ENCODE results near the gene BFSP2. TPM values are rescaled to one million over a fixed set of nuclear protein-coding genes. Genes with fewer than 3 reads are reported as not detected.

BFSP2 gene
- total and polyA plus RNA-seq, 2 experiments from 2014 or later, result not detected

- no peak for DNase-seq (ENCODE audit: low spot score)
- H3K9me3 ChIP-seq (ENCODE audit: low read depth), result no peaks in the 10 kb centered on the region
- H3K36me3 ChIP-seq (replicated peaks; ENCODE audit: insufficient read depth, low read depth), result no peaks in the 10 kb centered on the region
- H3K27me3 ChIP-seq, result no peaks in the 10 kb centered on the region
- H3K27ac ChIP-seq, result no peak overlapping the region
- 85% methylated on average over 4 of the region's 4 CpGs for WGBS (ENCODE audit: low lambda C conversion rate, missing lambda C conversion rate)
- H3K79me2 ChIP-seq, result no peaks in the 10 kb centered on the region
- peaks cover 1% of the 10 kb centered on the region for H3K4me1 ChIP-seq (ENCODE audit: insufficient read depth)
- H4K20me1 ChIP-seq (ENCODE audit: insufficient read depth, poor library complexity, severe bottlenecking), result no peaks in the 10 kb centered on the region
- no peak overlapping the region for H3K4me3 ChIP-seq
- TF ChIP-seq, protein P1, sequence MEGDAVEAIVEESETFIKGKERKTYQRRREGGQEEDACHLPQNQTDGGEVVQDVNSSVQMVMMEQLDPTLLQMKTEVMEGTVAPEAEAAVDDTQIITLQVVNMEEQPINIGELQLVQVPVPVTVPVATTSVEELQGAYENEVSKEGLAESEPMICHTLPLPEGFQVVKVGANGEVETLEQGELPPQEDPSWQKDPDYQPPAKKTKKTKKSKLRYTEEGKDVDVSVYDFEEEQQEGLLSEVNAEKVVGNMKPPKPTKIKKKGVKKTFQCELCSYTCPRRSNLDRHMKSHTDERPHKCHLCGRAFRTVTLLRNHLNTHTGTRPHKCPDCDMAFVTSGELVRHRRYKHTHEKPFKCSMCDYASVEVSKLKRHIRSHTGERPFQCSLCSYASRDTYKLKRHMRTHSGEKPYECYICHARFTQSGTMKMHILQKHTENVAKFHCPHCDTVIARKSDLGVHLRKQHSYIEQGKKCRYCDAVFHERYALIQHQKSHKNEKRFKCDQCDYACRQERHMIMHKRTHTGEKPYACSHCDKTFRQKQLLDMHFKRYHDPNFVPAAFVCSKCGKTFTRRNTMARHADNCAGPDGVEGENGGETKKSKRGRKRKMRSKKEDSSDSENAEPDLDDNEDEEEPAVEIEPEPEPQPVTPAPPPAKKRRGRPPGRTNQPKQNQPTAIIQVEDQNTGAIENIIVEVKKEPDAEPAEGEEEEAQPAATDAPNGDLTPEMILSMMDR (IDR thresholded peaks at IDR 0.05; ENCODE audit: poor library complexity), result no peak
- TF ChIP-seq EZH2 (IDR thresholded peaks at IDR 0.05; ENCODE audit: borderline replicate concordance) (no peak), EZH2phosphoT487 (IDR thresholded peaks at IDR 0.05; ENCODE audit: low read depth, severe bottlenecking, unreplicated experiment) (no peak)
- H3K9me2 ChIP-seq (replicated peaks; ENCODE audit: insufficient read depth), result no peaks in the 10 kb centered on the region
- H3K4me2 ChIP-seq, result no peak overlapping the region
- H2AFZ ChIP-seq, result no peak overlapping the region
These were observed 12.5 kb upstream of the BFSP2 start for GRCh38 chr3:133387341-133387740.

GRCh38 chr3:133388696-133389395 is 11.0 kb upstream of the BFSP2 start:
- no peak overlapping the region for H2AFZ ChIP-seq
- WGBS (ENCODE audit: low lambda C conversion rate, missing lambda C conversion rate), result 88% methylated on average over 4 of the region's 4 CpGs

GRCh38 chr3:133390715-133391114 is 9.1 kb upstream of the BFSP2 start:
- Histone ChIP-seq H3K4me2 (no peak overlapping the region), H2AFZ (no peak overlapping the region), H3K4me3 (no peak overlapping the region), H4K20me1 (ENCODE audit: insufficient read depth, poor library complexity, severe bottlenecking) (no peaks in the 10 kb centered on the region), H3K9me3 (ENCODE audit: low read depth) (no peaks in the 10 kb centered on the region), H3K27ac (no peak overlapping the region), H3K79me2 (no peaks in the 10 kb centered on the region), H3K4me1 (ENCODE audit: insufficient read depth) (no peaks in the 10 kb centered on the region), H3K27me3 (no peaks in the 10 kb centered on the region), H3K9me2 (replicated peaks; ENCODE audit: insufficient read depth) (no peaks in the 10 kb centered on the region), H3K36me3 (replicated peaks; ENCODE audit: insufficient read depth, low read depth) (no peaks in the 10 kb centered on the region)
- 90% methylated on average over 4 of the region's 4 CpGs for WGBS (ENCODE audit: low lambda C conversion rate, missing lambda C conversion rate)
- DNase-seq (ENCODE audit: low spot score), result no peak
- TF ChIP-seq, protein P1 (IDR thresholded peaks at IDR 0.05; ENCODE audit: poor library complexity), result no peak
- TF ChIP-seq EZH2 (IDR thresholded peaks at IDR 0.05; ENCODE audit: borderline replicate concordance) (no peak), EZH2phosphoT487 (IDR thresholded peaks at IDR 0.05; ENCODE audit: low read depth, severe bottlenecking, unreplicated experiment) (no peak)

More at GRCh38 chr3:133388696-133389395, 11.0 kb upstream of the BFSP2 start:
- no peak for TF ChIP-seq EZH2 (IDR thresholded peaks at IDR 0.05; ENCODE audit: borderline replicate concordance)
- no peak for TF ChIP-seq EZH2phosphoT487 (IDR thresholded peaks at IDR 0.05; ENCODE audit: low read depth, severe bottlenecking, unreplicated experiment)
- TF ChIP-seq, protein P1 (IDR thresholded peaks at IDR 0.05; ENCODE audit: poor library complexity), result no peak
- no peak overlapping the region for H3K4me3 ChIP-seq
- H3K27ac ChIP-seq, result no peak overlapping the region
- H3K36me3 ChIP-seq (replicated peaks; ENCODE audit: insufficient read depth, low read depth), result no peaks in the 10 kb centered on the region
- no peaks in the 10 kb centered on the region for H3K27me3 ChIP-seq
- H4K20me1 ChIP-seq (ENCODE audit: insufficient read depth, poor library complexity, severe bottlenecking), result no peaks in the 10 kb centered on the region
- H3K9me2 ChIP-seq (replicated peaks; ENCODE audit: insufficient read depth), result no peaks in the 10 kb centered on the region
- H3K4me2 ChIP-seq, result no peak overlapping the region
- H3K4me1 ChIP-seq (ENCODE audit: insufficient read depth), result no peaks in the 10 kb centered on the region
- no peaks in the 10 kb centered on the region for H3K79me2 ChIP-seq
- no peaks in the 10 kb centered on the region for H3K9me3 ChIP-seq (ENCODE audit: low read depth)
- no peak for DNase-seq (ENCODE audit: low spot score)
